GM10248 (cell line): ENCODE data around the gene ITPR1.

Source experiments
- CTCF ChIA-PET: fragments of 300-600 bp; sonication (Branson Sonifier 250); formaldehyde crosslinking; extraction: SDS; loops from one replicate; lab custom pipeline; 2021; ENCODE audit warnings: antibody characterized with exemption; lab: Yijun Ruan, JAX
- POLR2A ChIA-PET: fragments of 350-650 bp; sonication (Branson Sonifier 250); formaldehyde crosslinking; extraction: SDS; loops from one replicate; lab custom pipeline; 2020; ENCODE audit warnings: antibody characterized with exemption; lab: Yijun Ruan, JAX
- DNase-seq: peaks from one replicate; pipeline ENCODE4 v3.0.0; 2012; ENCODE audit errors: extremely low spot score
- TF ChIP-seq, protein P1 (sequence below): IDR thresholded peaks from 2 replicates; pipeline ENCODE4 v1.5.1; 2012; ENCODE audit warnings: mild to moderate bottlenecking, low read depth; ENCODE audit errors: extremely low read depth, missing control alignments, control extremely low read depth

ITPR1 gene

GRCh38 chr3:4656626-4657328, 163.6 kb downstream of the ITPR1 start:
- TF ChIP-seq, protein P1, sequence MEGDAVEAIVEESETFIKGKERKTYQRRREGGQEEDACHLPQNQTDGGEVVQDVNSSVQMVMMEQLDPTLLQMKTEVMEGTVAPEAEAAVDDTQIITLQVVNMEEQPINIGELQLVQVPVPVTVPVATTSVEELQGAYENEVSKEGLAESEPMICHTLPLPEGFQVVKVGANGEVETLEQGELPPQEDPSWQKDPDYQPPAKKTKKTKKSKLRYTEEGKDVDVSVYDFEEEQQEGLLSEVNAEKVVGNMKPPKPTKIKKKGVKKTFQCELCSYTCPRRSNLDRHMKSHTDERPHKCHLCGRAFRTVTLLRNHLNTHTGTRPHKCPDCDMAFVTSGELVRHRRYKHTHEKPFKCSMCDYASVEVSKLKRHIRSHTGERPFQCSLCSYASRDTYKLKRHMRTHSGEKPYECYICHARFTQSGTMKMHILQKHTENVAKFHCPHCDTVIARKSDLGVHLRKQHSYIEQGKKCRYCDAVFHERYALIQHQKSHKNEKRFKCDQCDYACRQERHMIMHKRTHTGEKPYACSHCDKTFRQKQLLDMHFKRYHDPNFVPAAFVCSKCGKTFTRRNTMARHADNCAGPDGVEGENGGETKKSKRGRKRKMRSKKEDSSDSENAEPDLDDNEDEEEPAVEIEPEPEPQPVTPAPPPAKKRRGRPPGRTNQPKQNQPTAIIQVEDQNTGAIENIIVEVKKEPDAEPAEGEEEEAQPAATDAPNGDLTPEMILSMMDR: no peak
- DNase-seq: no peak
- POLR2A ChIA-PET: no interaction called here
- CTCF ChIA-PET: interaction anchor here (1.5 kb wide), 1 partner anchor 55 kb away, joined by 3 read pairs; no protein-coding TSS in a partner anchor

- ChIA-PET POLR2A (no interaction called here), CTCF (no interaction called here)
- TF ChIP-seq, protein P1: no peak
- no peak for DNase-seq
Measured at GRCh38 chr3:4660936-4661335, 167.8 kb downstream of the ITPR1 start.

DNA sequence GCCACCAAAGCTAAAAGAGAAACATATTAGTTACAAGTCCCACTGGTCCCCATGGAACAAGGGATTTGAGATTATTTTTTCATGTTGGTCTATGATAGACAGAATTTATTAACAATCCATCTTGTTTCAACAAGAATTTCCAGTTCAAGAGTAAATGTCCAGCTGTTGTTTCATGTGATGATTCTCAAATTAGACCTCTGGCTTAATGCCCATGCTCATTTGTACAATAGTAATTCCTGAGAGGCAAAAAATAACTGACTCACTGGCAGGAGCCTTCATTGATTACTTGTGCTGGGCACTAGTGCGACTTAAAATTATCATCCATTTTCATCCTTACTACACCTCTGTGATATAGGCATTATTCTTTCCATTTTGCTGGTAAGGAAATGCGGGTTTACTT, 171.3 kb downstream of the ITPR1 start:
- DNase-seq: no peak
- POLR2A ChIA-PET: no interaction called here
- TF ChIP-seq, protein P1: no peak
- CTCF ChIA-PET: interaction anchor here (1.4 kb wide), 1 partner anchor 10 kb away, joined by 6 read pairs; no protein-coding TSS in a partner anchor

DNA sequence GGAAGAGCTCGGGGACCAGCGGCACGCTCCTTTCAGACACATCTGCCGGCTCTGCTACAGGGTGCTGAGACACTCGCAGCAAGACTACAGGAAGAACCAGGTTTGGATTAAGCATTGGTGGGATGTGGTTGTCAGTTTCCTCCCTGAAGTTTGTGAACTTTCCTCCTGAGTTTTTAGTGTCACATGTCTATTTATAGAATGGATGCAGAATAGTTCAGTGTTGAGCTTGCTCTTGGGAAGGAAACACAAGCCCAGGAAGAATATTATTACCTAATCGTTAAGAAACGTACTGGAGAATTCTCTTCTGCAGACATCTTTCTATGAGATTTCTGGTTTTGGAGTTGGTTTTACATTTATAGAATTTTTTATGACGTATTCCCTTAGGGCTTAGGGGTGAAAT, 172.0 kb downstream of the ITPR1 start:
- ChIA-PET POLR2A (no interaction called here), CTCF (interaction anchor here (1.4 to 1.5 kb wide), 2 partner anchors 9 to 46 kb away, joined by 3 to 6 read pairs; no protein-coding TSS in a partner anchor)
- DNase-seq: no peak
- TF ChIP-seq, protein P1: no peak

GRCh38 chr3:4666071-4666470, 172.9 kb downstream of the ITPR1 start:
- ChIA-PET POLR2A (no interaction called here), CTCF (interaction anchor here (1.5 kb wide), 1 partner anchor 46 kb away, joined by 3 read pairs; no protein-coding TSS in a partner anchor)
- no peak for DNase-seq
- TF ChIP-seq, protein P1: no peak

- ChIA-PET POLR2A (no interaction called here), CTCF (interaction anchor here (1.0 to 1.6 kb wide), 2 partner anchors 16 to 451 kb away, joined by 3 read pairs; no protein-coding TSS in a partner anchor)
- no peak for DNase-seq
- TF ChIP-seq, protein P1: no peak
Measured at GRCh38 chr3:4670352-4670751, 177.2 kb downstream of the ITPR1 start.
